Osteoblast (primary cell): Measurements from ENCODE around the gene BICD2. TPM values are rescaled to one million over a fixed set of nuclear protein-coding genes. Genes with fewer than 3 reads are reported as not detected.
A peak's percentile ranks its signal among the peaks of the same experiment; 100 is the strongest.

Experiments used
- DNase-seq: peaks from one replicate; pipeline ENCODE4 v3.0.0; 2011; ENCODE audit warnings: low spot score, mixed read lengths; ENCODE audit not compliant: insufficient read length; ENCODE audit errors: missing footprints
- H2AFZ ChIP-seq: 2 replicates; pipeline ENCODE4 v1.6.0; 2011; ENCODE audit warnings: mild to moderate bottlenecking, low read length
- H3K27ac ChIP-seq: 2 replicates; pipeline ENCODE4 v1.5.1; 2011; ENCODE audit warnings: mild to moderate bottlenecking, low read depth, low read length, moderate library complexity
- H3K27me3 ChIP-seq: 2 replicates; pipeline ENCODE4 v1.6.0; 2012; ENCODE audit warnings: mild to moderate bottlenecking, control low read depth, inconsistent platforms, low read length, moderate library complexity; ENCODE audit not compliant: insufficient read depth
- H3K36me3 ChIP-seq: 2 replicates; pipeline ENCODE4 v1.5.1; 2011; ENCODE audit warnings: mild to moderate bottlenecking, low read length, control low read depth, moderate library complexity; ENCODE audit not compliant: insufficient read depth
- H3K4me1 ChIP-seq: 2 replicates; pipeline ENCODE4 v1.5.1; 2011; ENCODE audit warnings: mild to moderate bottlenecking, low read length, control low read depth, moderate library complexity; ENCODE audit not compliant: insufficient read depth
- H3K4me2 ChIP-seq: 2 replicates; pipeline ENCODE4 v1.6.0; 2011; ENCODE audit warnings: mild to moderate bottlenecking, low read length; ENCODE audit not compliant: insufficient read depth
- H3K4me3 ChIP-seq: fragments of 200-600 bp; sonication (generic); 3 replicates; pipeline ENCODE4 v1.5.1; 2012; ENCODE audit warnings: mild to moderate bottlenecking, low read length, inconsistent platforms; ENCODE audit not compliant: insufficient read depth
- H3K79me2 ChIP-seq: 2 replicates; pipeline ENCODE4 v1.6.0; 2012; ENCODE audit warnings: mild to moderate bottlenecking, low read length, control low read depth, inconsistent platforms; ENCODE audit not compliant: insufficient read depth
- H3K9me3 ChIP-seq: 2 replicates; pipeline ENCODE4 v1.5.1; 2011; ENCODE audit warnings: low read depth, low read length, control low read depth
- H4K20me1 ChIP-seq: 2 replicates; pipeline ENCODE4 v1.6.0; 2012; ENCODE audit warnings: mild to moderate bottlenecking, low read length, control low read depth; ENCODE audit not compliant: insufficient read depth
- CTCF ChIP-seq: IDR thresholded peaks from 2 replicates; pipeline ENCODE4 v1.5.1; 2011; ENCODE audit warnings: mild to moderate bottlenecking, low read depth, low read length, moderate library complexity; ENCODE audit errors: extremely low read depth
- total RNA-seq: library from RNA; depleted of rRNA; stranded (reverse); fragments of >200 nt; gene quantifications from 2 replicates; pipeline ENCODE4 v1.2.3, GENCODE V29; 2012

Gene BICD2
- total RNA-seq, 1 donor, result 31.8 TPM

- Histone ChIP-seq H3K9me3 (no peaks in the 10 kb centered on the region), H3K4me1 (peaks cover 15% of the 10 kb centered on the region), H3K4me2 (no peak overlapping the region), H3K27me3 (no peaks in the 10 kb centered on the region), H3K27ac (no peak overlapping the region), H3K79me2 (peaks cover 82% of the 10 kb centered on the region), H3K36me3 (peaks cover 19% of the 10 kb centered on the region), H3K4me3 (no peak overlapping the region), H2AFZ (no peak overlapping the region), H4K20me1 (peaks cover 47% of the 10 kb centered on the region)
- peak; percentile 50 for DNase-seq
- TF ChIP-seq CTCF, result no peak
Measured at GRCh38 chr9:92666912-92667532, 97.6 kb downstream of the BICD2 start.

GRCh38 chr9:92666236-92666635 is 98.4 kb downstream of the BICD2 start:
- H4K20me1 ChIP-seq, result peaks cover 55% of the 10 kb centered on the region
- no peak overlapping the region for H3K27ac ChIP-seq

GRCh38 chr9:92665836-92666235 is 98.8 kb downstream of the BICD2 start:
- Histone ChIP-seq H3K79me2 (peaks cover 94% of the 10 kb centered on the region), H4K20me1 (peaks cover 59% of the 10 kb centered on the region), H3K4me3 (no peak overlapping the region), H3K4me2 (no peak overlapping the region), H2AFZ (no peak overlapping the region), H3K9me3 (no peaks in the 10 kb centered on the region), H3K36me3 (peaks cover 19% of the 10 kb centered on the region), H3K4me1 (peaks cover 10% of the 10 kb centered on the region), H3K27me3 (no peaks in the 10 kb centered on the region), H3K27ac (no peak overlapping the region)
- TF ChIP-seq CTCF, result no peak
- peak; percentile 44 for DNase-seq

More at GRCh38 chr9:92666236-92666635, 98.4 kb downstream of the BICD2 start:
- peaks cover 19% of the 10 kb centered on the region for H3K36me3 ChIP-seq
- H3K4me2 ChIP-seq, result no peak overlapping the region
- H3K79me2 ChIP-seq, result peaks cover 90% of the 10 kb centered on the region
- no peak overlapping the region for H3K4me3 ChIP-seq
- H3K27me3 ChIP-seq, result no peaks in the 10 kb centered on the region
- H3K4me1 ChIP-seq, result peaks cover 12% of the 10 kb centered on the region
- H2AFZ ChIP-seq, result no peak overlapping the region
- peak; percentile 52 for DNase-seq
- TF ChIP-seq CTCF, result no peak
- H3K9me3 ChIP-seq, result no peaks in the 10 kb centered on the region

- Histone ChIP-seq H4K20me1 (peaks cover 66% of the 10 kb centered on the region), H3K79me2 (peaks cover 99% of the 10 kb centered on the region), H3K4me3 (no peak overlapping the region), H3K9me3 (no peaks in the 10 kb centered on the region), H3K27me3 (no peaks in the 10 kb centered on the region), H2AFZ (no peak overlapping the region), H3K4me2 (no peak overlapping the region), H3K27ac (no peak overlapping the region), H3K36me3 (peaks cover 19% of the 10 kb centered on the region), H3K4me1 (peaks cover 12% of the 10 kb centered on the region)
- DNase-seq, result peak; percentile 35
- TF ChIP-seq CTCF, result no peak
Measured at GRCh38 chr9:92664394-92665152, 100.1 kb downstream of the BICD2 start.
